Neural cell (in vitro differentiated cells): ENCODE data around the gene SPOP. TPM values are rescaled to one million over a fixed set of nuclear protein-coding genes. Genes with fewer than 3 reads are reported as not detected.

Experiments
- H2AFZ ChIP-seq: fragments of 200-600, 300-800 bp; sonication (generic), shearing (Covaris generic); 2 replicates; pipeline ENCODE4 v1.6.0; 2014; ENCODE audit warnings: low read depth, mild to moderate bottlenecking, antibody characterized with exemption, low read length, moderate library complexity
- H3F3A ChIP-seq: fragments of 200-600 bp; shearing (Covaris generic); 2 replicates; pipeline ENCODE4 v1.6.1; 2016; ENCODE audit warnings: mild to moderate bottlenecking, moderate library complexity, mixed read lengths, antibody characterized with exemption, low read length; ENCODE audit not compliant: insufficient read depth, poor library complexity, severe bottlenecking
- H3K27ac ChIP-seq: fragments of 200-600, 300-800 bp; sonication (generic), shearing (Covaris generic); 2 replicates; pipeline ENCODE4 v1.5.1; 2014; ENCODE audit warnings: mild to moderate bottlenecking, low read length, moderate library complexity
- H3K27me3 ChIP-seq: fragments of 300-800, 200-600 bp; sonication (generic), shearing (Covaris generic); 2 replicates; pipeline ENCODE4 v1.6.0; 2014; ENCODE audit warnings: mild to moderate bottlenecking, low read depth, low read length, moderate library complexity; ENCODE audit not compliant: insufficient read depth
- H3K36me3 ChIP-seq: fragments of 300-800, 200-600 bp; sonication (generic), shearing (Covaris generic); 2 replicates; pipeline ENCODE4 v1.5.1; 2014; ENCODE audit warnings: mild to moderate bottlenecking, antibody characterized with exemption, low read length, moderate library complexity; ENCODE audit not compliant: insufficient read depth
- H3K4me2 ChIP-seq: fragments of 300-800, 200-600 bp; sonication (generic), shearing (Covaris generic); 2 replicates; pipeline ENCODE4 v1.6.0; 2014; ENCODE audit warnings: mild to moderate bottlenecking, low read length
- H3K4me3 ChIP-seq: fragments of 300-800, 200-600 bp; sonication (generic), shearing (Covaris generic); 2 replicates; pipeline ENCODE4 v1.5.1; 2014; ENCODE audit warnings: mild to moderate bottlenecking, low read length, moderate library complexity
- H3K79me2 ChIP-seq: fragments of 200-600 bp; shearing (Covaris generic); replicated peaks from 2 replicates; pipeline ENCODE4 v1.6.0; 2014; ENCODE audit warnings: mild to moderate bottlenecking, low read length, moderate library complexity; ENCODE audit not compliant: insufficient read depth
- H3K9ac ChIP-seq: fragments of 300-800, 200-600 bp; sonication (generic), shearing (Covaris generic); 2 replicates; pipeline ENCODE4 v1.6.1; 2016; ENCODE audit warnings: mild to moderate bottlenecking, low read length, mixed read lengths
- H3K9me2 ChIP-seq: fragments of 200-600 bp; shearing (Covaris generic); 2 replicates; pipeline ENCODE4 v1.6.1; 2016; ENCODE audit warnings: mild to moderate bottlenecking, low read length, mixed read lengths; ENCODE audit not compliant: insufficient read depth
- H3K9me3 ChIP-seq: fragments of 200-600, 300-800 bp; sonication (generic), shearing (Covaris generic); 2 replicates; pipeline ENCODE4 v1.6.1; 2016; ENCODE audit warnings: mild to moderate bottlenecking, mixed run types, low read length, moderate library complexity, mixed read lengths
- H4K20me1 ChIP-seq: fragments of 200-600 bp; shearing (Covaris generic); 2 replicates; pipeline ENCODE4 v1.6.1; 2016; ENCODE audit warnings: mild to moderate bottlenecking, mixed run types; ENCODE audit not compliant: insufficient read depth
- CTCF ChIP-seq: fragments of 450-650 bp; IDR thresholded peaks from 2 replicates; pipeline ENCODE4 v1.5.1; 2014; ENCODE audit warnings: antibody characterized with exemption, mild to moderate bottlenecking, moderate library complexity; ENCODE audit not compliant: poor library complexity, severe bottlenecking
- EP300 ChIP-seq: fragments of 450-650 bp; conservative IDR thresholded peaks from 2 replicates; pipeline ENCODE4 v1.6.1; 2014; ENCODE audit warnings: antibody characterized with exemption, mild to moderate bottlenecking, moderate library complexity; ENCODE audit not compliant: poor library complexity, severe bottlenecking
- EZH2 ChIP-seq: fragments of 200-600, 300-800 bp; shearing (Covaris generic), sonication (generic); IDR thresholded peaks from 2 replicates; pipeline ENCODE4 v1.6.1; 2014; ENCODE audit warnings: antibody characterized with exemption, low read length, borderline replicate concordance, mild to moderate bottlenecking; ENCODE audit not compliant: insufficient read depth, poor library complexity, severe bottlenecking
- MXI1 ChIP-seq: fragments of 450-650 bp; conservative IDR thresholded peaks from 2 replicates; pipeline ENCODE4 v1.6.1; 2014; ENCODE audit warnings: antibody characterized with exemption, mild to moderate bottlenecking; ENCODE audit not compliant: poor library complexity, severe bottlenecking
- POLR2AphosphoS5 ChIP-seq: IDR thresholded peaks from 2 replicates; pipeline ENCODE4 v1.6.1; 2012
- RAD21 ChIP-seq: fragments of 450-650 bp; conservative IDR thresholded peaks from 2 replicates; pipeline ENCODE4 v1.6.1; 2014; ENCODE audit warnings: antibody characterized with exemption, mild to moderate bottlenecking, moderate library complexity
- REST ChIP-seq: IDR thresholded peaks from 2 replicates; pipeline ENCODE4 v1.6.1; 2012; ENCODE audit warnings: borderline replicate concordance
- SMC3 ChIP-seq: fragments of 450-650 bp; conservative IDR thresholded peaks from 2 replicates; pipeline ENCODE4 v1.6.1; 2014; ENCODE audit warnings: antibody characterized with exemption, mild to moderate bottlenecking, moderate library complexity; ENCODE audit not compliant: poor library complexity
- TAF1 ChIP-seq: IDR thresholded peaks from 2 replicates; pipeline ENCODE4 v1.6.1; 2012; ENCODE audit warnings: low read depth
- polyA plus RNA-seq: library from polyadenylated mRNA; depleted of rRNA; stranded (reverse); fragments of >200 nt; gene quantifications from 2 replicates; pipeline ENCODE4 v1.2.3, GENCODE V29; 2014

SPOP gene
- polyA plus RNA-seq, 1 donor from 2014 or later: 71.9 TPM

- Histone ChIP-seq H3K9ac (no peak overlapping the region), H3K9me3 (no peaks in the 10 kb centered on the region), H3K27ac (no peak overlapping the region), H3K4me3 (no peak overlapping the region), H3K27me3 (no peaks in the 10 kb centered on the region), H4K20me1 (no peaks in the 10 kb centered on the region), H3F3A (no peaks in the 10 kb centered on the region), H3K36me3 (no peaks in the 10 kb centered on the region), H3K4me2 (no peak overlapping the region), H2AFZ (no peak overlapping the region), H3K79me2 (no peaks in the 10 kb centered on the region), H3K9me2 (no peaks in the 10 kb centered on the region)
- peak; percentile 94 for TF ChIP-seq RAD21
- TF ChIP-seq CTCF: peak; percentile 95
- no peak for TF ChIP-seq EP300
- peak; percentile 98 for TF ChIP-seq SMC3
- no peak for TF ChIP-seq REST
- TF ChIP-seq EZH2: no peak
Observed at GRCh38 chr17:49694847-49695697, 17.2 kb upstream of the SPOP start.

- no peak overlapping the region for H2AFZ ChIP-seq
- TF ChIP-seq POLR2AphosphoS5: no peak
- no peak for TF ChIP-seq CTCF
- no peak for TF ChIP-seq SMC3
- TF ChIP-seq RAD21: no peak
- no peak for TF ChIP-seq EZH2
- TF ChIP-seq EP300: no peak
- TF ChIP-seq MXI1: no peak
- TF ChIP-seq TAF1: no peak
- TF ChIP-seq REST: no peak
Observed at GRCh38 chr17:49692751-49693150, 14.9 kb upstream of the SPOP start.

More at GRCh38 chr17:49692751-49693150, 14.9 kb upstream of the SPOP start:
- no peaks in the 10 kb centered on the region for H3K9me2 ChIP-seq
- no peak overlapping the region for H3K4me2 ChIP-seq
- H3K9me3 ChIP-seq: no peaks in the 10 kb centered on the region
- H3K4me3 ChIP-seq: no peak overlapping the region
- no peaks in the 10 kb centered on the region for H3K36me3 ChIP-seq
- no peaks in the 10 kb centered on the region for H3F3A ChIP-seq
- H3K27ac ChIP-seq: no peak overlapping the region
- H3K79me2 ChIP-seq: no peaks in the 10 kb centered on the region
- no peaks in the 10 kb centered on the region for H3K27me3 ChIP-seq
- H4K20me1 ChIP-seq: no peaks in the 10 kb centered on the region
- H3K9ac ChIP-seq: no peak overlapping the region
